Measurements from ENCODE around the gene ADH4.
"Not testable (repeated sequence)": the region's sequence is repeated elsewhere in the genome, so short reads cannot be mapped to it uniquely, and the experiment has no call there.

The ADH4 gene

DNA sequence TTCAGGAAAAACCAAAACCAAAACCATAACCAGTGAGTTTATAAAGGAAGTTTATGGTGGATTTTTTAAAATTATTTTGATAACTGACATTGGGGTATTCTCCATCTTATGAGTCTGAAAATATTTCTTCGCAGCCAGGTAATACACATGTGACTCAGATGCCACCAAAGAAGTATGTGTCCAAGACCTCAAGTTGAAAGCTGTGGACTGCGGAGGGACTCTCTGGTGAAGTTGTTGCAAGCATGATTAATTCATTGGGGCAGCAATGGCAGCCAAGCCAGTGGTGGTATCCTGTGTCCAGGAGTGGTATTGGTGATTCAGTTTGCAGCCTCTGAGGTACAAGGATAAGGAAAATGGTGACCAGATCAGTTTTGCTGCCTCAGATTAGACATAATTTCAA, 41.5 kb downstream of the ADH4 start:
- DNase-seq (ENCODE audit: low read depth, low spot score): no peak
- in situ Hi-C loops (cut with HindIII; ENCODE audit: low sequenced_read_pairs): no loop called here
- H3K4me3 ChIP-seq (ENCODE audit: low read depth, low read length): no peak overlapping the region
- TF ChIP-seq, protein P1, sequence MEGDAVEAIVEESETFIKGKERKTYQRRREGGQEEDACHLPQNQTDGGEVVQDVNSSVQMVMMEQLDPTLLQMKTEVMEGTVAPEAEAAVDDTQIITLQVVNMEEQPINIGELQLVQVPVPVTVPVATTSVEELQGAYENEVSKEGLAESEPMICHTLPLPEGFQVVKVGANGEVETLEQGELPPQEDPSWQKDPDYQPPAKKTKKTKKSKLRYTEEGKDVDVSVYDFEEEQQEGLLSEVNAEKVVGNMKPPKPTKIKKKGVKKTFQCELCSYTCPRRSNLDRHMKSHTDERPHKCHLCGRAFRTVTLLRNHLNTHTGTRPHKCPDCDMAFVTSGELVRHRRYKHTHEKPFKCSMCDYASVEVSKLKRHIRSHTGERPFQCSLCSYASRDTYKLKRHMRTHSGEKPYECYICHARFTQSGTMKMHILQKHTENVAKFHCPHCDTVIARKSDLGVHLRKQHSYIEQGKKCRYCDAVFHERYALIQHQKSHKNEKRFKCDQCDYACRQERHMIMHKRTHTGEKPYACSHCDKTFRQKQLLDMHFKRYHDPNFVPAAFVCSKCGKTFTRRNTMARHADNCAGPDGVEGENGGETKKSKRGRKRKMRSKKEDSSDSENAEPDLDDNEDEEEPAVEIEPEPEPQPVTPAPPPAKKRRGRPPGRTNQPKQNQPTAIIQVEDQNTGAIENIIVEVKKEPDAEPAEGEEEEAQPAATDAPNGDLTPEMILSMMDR (IDR thresholded peaks at IDR 0.05; ENCODE audit: low read depth, low read length): no peak

DNA sequence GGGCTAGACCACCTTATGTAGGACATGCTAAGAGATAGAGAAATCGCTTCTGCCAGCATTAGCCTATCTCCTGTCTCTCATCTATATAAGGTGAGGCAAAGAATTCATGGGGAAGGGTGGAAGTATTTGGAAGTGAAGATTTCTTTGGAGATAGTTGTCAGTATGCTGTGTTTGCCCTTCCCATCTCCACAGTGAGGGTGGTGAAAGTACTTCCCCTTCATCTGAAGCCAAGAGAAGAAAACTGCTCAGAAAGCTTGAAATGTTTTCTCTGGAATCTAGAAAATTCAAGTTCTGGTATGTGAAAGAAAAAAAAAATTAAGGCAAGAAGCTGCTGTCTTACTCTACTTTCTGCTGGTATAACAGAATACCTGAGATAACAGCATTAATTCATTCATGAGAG, 43.2 kb downstream of the ADH4 start:
- DNase-seq (ENCODE audit: low read depth, low spot score): no peak
- H3K4me3 ChIP-seq (ENCODE audit: low read depth, low read length): no peak overlapping the region
- TF ChIP-seq, protein P1 (IDR thresholded peaks at IDR 0.05; ENCODE audit: low read depth, low read length): no peak
- in situ Hi-C loops (cut with HindIII; ENCODE audit: low sequenced_read_pairs): no loop called here

DNA sequence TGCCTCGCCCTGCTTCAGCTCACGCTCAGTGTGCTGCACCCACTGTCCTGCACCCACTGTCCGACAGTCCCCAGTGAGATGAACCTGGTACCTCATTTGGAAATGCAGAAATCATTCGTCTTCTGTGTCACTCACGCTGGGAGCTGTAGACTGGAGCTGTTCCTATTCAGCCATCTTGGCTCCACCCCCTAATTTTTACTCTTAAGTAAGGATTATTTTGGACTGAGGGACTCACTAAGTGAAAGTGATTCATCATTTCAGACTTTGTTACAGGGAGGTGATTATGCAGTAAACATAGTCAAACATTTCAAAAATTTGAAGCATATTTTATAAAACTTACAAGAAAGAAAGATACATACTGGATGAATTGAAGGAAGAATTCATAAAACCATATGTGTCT, 44.3 kb downstream of the ADH4 start:
- DNase-seq (ENCODE audit: low read depth, low spot score); H3K4me3 ChIP-seq (ENCODE audit: low read depth, low read length); in situ Hi-C loops (cut with HindIII; ENCODE audit: low sequenced_read_pairs): not testable (repeated sequence)

DNA sequence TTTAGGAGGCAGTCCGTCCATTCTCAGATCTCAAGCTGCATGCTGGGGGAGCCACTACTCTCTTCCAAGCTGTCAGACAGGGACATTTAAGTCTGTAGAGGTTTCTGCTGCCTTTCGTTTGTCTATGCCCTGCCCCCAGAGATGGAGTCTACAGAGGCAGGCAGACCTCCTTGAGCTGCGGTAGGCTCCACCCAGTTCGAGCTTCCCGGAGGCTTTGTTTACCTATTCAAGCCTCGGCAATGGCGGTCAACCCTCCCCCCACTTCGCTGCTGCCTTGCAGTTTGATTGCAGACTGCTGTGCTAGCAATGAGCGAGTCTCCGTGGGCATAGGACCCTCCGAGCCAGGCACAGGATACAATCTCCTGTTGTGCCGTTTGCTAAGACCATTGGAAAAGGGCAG, 44.8 kb downstream of the ADH4 start:
- no peak for DNase-seq (ENCODE audit: low read depth, low spot score)
- no peak overlapping the region for H3K4me3 ChIP-seq (ENCODE audit: low read depth, low read length)
- TF ChIP-seq, protein P1 (IDR thresholded peaks at IDR 0.05; ENCODE audit: low read depth, low read length): no peak
- in situ Hi-C loops (cut with HindIII; ENCODE audit: low sequenced_read_pairs): no loop called here

DNA sequence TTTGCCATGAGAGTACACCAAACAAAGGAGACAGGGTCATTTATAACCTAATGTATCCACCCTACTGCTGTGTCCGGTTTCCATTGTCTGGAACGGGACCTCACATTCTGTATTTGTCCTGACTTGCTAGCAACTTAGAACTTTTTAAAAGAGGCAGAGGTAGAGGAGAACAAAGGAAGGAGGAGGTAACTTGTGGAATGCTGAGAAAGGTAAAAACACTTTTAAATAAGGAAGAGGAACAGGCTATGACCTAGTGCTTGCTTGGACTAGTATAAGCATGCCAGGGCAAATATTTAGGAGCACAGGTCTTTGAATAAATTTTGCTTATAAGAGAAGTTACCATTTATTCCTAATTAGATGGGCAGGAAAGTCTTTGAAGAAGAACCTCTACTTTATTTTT, 52.3 kb downstream of the ADH4 start:
- H3K4me3 ChIP-seq (ENCODE audit: low read depth, low read length); DNase-seq (ENCODE audit: low read depth, low spot score); in situ Hi-C loops (cut with HindIII; ENCODE audit: low sequenced_read_pairs): not testable (repeated sequence)

DNA sequence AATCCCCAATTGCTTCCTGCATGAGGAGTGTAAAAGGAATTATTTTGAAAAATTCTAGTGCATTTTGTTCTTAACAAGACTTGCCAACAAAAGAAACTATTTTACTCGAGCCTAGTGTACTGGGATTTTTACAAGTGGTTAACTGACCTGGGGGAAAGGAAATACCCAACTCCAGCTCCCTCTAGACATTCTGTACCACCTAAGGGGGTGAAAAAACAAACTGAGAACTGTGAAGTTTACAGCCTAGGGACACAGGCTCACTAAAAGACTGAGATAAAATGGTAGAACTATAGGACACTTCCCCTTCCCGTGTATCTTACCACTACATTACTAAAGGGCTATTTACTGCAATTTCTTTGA, 52.9 kb downstream of the ADH4 start:
- H3K4me3 ChIP-seq (ENCODE audit: low read depth, low read length): no peak overlapping the region
- in situ Hi-C loops (cut with HindIII; ENCODE audit: low sequenced_read_pairs): no loop called here

DNA sequence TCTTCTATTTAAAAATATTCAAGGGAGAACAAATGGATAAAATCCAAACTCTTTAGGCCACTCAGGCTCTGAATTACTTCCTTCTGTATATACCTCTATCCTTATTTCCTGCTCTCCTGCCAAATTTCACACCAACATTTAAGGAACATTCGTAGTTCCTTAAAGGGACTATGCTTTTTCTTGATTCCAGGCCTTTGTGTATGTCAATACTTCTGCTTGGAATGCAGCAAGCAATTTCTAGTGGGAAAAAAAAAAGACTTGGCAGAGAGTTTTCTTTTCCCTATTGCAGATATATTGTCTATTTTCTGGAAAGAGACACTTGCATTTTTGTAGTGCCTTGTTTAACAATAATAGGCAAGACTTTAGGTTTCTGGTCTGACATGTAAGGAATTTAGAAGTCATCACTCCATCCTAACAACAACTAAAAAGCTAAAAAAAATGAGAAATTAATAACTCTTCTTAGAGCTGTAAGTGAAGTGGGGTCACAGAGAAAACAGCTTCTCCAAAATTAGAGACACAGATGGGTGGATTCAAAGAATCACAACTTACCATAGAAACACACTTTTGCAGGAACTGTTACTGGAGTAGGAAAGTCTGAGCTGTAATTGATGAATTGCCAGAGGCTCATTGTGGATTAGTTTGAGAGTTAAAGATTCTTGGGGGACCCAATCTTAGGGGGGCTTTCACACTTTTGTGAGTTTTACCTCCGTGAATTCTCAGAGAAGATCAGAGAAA, 53.4 kb downstream of the ADH4 start:
- no peak overlapping the region for H3K4me3 ChIP-seq (ENCODE audit: low read depth, low read length)
- TF ChIP-seq, protein P1 (IDR thresholded peaks at IDR 0.05; ENCODE audit: low read depth, low read length): no peak
- DNase-seq (ENCODE audit: low read depth, low spot score): peak; percentile 15
- in situ Hi-C loops (cut with HindIII; ENCODE audit: low sequenced_read_pairs): no loop called here

More for the DNA sequence above, 52.9 kb downstream of the ADH4 start:
- TF ChIP-seq, protein P1 (IDR thresholded peaks at IDR 0.05; ENCODE audit: low read depth, low read length): no peak
- DNase-seq (ENCODE audit: low read depth, low spot score): peak; percentile 19

Measured in astrocyte of the spinal cord (primary cell).